Stimulated activated naive CD4-positive, alpha-beta T cell treated with Interleukin-2 at 50 U/mL for 16 hours (primary cell): ENCODE data around the gene CCL11.

Experiments
- DNase-seq: peaks from one replicate; lab custom pipeline; 2025; lab: John Stamatoyannopoulos, UW

Gene CCL11

DNA sequence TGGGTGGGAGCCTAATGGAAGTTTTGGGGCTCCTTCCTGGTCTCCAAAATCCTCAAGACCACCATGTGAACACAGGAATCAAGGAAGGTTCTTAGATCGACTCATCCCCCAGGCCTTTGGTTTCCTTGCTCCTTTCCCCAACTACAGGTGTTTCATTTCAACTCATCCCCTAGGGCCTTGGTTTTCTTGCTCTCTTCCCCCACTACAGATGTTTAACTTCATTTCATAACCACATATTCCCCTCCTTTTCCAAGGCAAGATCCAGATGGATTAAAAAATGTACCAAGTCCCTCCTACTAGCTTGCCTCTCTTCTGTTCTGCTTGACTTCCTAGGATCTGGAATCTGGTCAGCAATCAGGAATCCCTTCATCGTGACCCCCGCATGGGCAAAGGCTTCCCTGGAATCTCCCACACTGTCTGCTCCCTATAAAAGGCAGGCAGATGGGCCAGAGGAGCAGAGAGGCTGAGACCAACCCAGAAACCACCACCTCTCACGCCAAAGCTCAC lies at the start of gene CCL11:
Gene CCL11 (plus strand): TSS at position 457 of the 507 bp plus-strand sequence. CDS start 67 bp downstream, outside the sequence.
- DNase-seq = no peak

DNA sequence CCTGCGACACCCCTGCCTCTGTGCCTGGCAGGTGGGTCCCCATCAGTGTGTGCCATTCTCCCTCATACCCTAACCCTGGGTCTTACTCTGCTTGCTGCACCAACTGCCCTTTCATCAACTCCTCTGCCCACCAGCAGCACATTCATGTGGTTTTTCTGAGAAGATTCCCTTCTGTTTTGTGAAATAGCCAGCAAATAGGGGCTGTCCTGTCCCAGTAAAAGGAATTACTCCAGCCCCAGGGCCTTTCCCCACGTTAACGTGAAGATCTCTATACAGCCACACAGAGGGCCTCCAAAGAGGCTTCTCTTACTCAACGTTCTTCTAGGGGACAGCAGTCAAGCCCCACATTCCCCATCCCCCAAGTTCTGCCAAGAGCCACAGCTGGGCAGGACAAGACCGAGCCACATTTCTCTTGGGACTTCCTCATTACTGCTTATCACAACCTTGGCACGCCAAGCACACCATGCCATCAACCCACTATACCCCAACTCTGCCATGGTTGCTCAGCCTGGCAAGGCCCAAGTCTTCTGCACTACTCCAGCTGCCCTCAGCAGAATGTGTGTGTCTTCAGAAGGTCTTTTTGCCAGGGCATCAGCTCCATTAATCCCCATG lies 49.2 kb upstream of the CCL11 start:
- no peak for DNase-seq

DNA sequence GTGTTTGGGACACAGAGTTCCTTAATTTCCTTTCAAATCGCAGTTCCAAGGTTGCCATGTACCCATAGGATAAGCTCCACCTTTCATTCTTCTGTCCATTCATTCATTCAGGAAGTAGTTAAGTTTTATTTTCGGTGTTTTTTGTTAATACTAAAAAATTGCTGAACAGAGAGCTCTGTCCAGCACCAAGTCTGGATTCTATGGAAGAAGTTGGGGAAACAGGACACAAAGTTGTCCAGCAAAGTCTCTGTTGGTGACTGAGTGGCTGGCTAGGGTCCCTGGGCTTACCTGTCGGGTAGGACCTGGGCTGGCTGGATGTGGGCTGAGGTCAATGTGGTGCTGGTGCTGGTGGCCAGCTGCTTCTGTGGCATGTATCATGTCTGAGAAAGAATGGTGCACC lies 48.1 kb upstream of the CCL11 start:
- DNase-seq = no peak

DNA sequence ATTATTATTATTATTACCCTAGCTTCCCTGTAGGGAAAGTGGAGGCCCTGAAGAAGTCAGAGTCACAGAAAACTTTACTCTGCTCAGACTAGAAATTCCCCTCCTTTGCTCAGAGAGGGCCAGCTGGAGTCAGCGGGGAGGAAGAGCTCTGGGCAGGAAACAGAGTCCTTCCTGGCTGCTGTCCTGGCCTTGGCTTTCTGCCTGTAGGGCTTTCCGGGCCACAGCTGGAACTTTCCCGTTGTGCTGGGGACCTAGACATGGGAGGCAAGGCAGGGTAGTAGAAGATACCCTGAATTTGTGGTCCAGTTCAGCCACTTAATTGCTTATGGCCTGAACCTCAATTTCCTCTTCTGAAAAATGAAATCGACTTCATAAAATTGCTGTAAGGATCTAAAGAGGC lies 44.5 kb upstream of the CCL11 start:
- DNase-seq = no peak

DNA sequence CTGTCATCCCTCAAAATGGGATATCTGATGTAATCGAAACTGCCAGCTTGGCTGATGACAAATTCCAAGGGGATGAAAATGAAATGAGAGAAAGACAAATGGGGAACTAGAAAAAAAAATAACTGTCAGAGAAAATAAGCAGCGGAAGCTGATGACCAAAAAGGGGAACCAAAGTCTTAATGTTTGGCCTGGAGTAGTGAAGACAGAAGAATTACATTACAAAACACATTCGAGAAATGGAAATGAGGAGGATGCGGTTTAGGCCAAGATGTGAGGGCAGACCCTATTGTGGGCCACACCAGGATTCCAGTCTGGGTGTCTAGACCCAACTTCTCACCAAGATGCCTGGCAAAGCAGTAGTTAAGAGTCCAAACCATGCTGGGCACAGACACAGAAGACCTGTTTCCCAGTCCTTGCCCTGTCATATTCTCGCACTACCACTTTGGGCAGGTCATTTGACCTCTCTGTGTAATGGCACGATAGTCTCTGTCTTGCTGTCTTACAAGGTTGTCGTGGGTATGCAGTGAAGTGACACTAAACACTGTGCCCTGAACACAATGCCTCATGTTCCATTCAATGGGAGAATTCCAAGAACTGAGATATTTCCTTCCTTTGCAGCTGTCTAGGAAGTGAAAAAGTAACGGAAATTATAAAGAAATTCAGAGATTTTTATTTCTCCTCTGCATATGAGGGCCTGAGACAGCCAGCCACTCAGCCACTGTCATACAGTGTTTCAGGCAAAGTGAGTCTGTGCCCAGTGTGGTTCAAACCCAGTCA lies 42.8 kb upstream of the CCL11 start:
- no peak for DNase-seq

DNA sequence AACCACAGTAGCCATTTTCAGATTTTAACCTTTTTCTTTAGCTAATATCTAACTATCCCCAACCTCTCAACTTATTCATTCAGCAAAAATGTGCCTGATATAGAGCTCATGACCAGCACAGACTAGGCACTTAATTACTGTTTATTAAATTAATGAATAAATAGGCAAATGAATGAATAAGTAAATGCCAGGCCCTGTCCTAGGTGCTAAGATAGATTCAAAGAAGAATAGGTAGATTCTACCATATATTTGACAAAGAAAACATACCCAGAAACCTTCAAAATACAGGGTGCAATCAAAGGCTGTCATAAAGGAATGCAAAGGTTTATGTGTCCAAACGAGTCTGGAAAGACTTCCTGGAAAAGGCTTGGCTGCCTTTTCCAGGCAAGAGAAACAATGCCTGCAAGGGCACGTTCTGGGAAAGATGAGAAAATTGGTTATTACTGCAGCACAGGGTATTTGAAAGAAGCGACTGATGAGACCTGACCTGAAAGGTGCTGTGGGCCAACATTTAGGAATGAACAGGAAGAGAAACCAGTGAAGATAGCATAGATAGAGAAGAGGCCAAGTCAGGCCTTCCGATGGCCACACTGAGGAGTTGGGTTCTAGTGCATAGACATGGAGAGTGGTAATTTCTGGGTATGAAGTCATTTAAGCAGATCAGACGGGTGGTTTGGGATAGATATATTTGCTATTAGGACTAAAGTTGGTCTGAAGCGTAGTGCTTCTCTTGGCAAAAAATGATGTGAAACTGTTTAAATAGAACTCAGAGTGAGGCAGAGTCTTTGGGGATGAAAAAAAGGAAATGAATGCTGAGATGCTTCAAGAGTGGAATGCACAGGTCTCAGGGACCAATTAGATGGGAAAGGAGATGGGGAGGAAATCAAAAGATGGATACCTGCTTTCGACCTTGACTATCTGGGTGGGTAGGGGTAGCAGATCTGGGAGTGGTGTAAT lies 41.9 kb upstream of the CCL11 start:
- DNase-seq = no peak

DNA sequence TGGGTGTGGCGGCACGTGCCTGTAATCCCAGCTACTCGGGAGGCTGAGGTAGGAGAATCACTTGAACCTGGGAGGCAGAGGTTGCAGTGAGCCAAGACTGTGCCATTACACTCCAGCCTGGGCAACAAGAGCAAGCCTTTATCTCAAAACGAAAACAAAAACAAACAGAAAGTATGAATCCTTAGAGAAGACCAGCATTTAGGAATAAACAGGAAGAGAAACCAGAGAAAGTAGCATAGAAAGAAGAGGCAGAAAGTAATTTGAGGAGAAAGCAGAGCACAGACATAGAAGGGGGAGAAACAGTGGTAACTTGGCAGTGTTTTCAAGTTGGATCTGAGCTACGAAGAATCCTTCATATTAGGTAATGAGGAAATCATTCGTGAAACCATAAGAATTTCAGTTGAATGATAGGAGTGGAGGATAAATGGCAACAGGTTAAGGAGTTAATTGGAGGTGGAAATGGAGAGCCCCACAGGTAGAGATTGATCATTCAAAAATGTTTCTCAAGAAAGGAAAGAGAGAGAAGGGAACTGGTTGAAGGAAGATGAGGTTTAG lies 40.1 kb upstream of the CCL11 start:
- DNase-seq = no peak

DNA sequence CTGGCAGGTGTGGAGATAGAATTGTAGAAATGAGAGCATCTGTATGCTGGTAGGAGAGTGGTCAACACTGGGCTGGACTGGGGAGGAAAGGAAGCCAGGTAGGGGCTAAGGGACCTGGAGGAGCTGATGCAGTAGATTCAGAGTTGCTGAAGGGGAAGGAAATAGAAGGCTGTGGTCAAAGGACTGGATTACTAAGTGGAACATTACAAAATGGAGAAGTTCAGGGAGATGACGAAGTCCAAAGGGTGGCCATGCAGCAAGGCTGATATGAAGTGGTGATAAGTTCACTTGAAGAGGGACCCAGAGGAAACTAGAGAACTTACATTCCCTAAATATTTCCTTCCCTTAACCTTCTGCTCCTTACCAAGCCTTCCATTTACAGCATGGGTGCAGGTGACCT lies 39.1 kb upstream of the CCL11 start:
- no peak for DNase-seq

DNA sequence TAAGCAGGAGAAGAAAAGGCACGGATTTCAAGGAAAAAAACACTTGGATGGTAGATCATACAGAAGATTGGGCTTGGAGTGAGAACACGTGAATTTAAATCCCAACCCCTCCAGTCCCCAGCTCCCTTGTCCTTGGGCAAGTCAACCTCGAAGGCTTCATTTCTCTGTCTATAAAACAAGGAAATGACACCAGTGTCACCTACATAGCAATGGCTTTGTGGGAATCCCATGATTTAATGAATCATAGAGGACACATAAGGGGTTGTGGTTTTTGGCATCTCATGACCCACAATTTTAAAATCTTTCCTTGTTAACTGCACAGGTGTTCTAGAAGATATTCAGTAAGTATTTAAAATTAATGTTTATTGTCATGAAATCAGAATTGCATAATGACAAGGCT lies 38.7 kb upstream of the CCL11 start:
- no peak for DNase-seq

DNA sequence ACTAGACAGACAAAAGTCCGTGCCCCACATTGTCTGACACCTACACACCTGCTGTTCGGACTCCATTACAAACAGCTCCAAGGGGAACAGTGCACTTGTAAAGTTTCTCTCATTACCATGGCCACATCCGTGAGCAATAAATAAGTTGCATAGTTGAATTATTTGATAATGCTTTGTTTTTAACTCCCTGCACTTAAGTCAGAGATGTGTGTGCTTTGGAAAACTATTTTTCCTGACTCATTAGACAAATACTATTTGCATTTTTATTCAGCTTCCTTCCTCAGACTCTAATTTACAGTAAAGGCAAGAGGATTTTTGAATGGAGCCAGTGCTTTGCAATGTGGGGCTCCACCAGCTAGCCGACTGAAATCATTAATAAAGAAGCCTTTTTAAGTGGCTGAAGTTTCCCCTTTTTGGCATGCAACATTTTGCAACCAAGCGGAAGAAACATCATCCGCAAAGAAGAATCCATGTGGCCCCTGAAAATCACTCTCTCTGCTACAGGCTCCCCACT lies 37.0 kb upstream of the CCL11 start:
- no peak for DNase-seq

DNA sequence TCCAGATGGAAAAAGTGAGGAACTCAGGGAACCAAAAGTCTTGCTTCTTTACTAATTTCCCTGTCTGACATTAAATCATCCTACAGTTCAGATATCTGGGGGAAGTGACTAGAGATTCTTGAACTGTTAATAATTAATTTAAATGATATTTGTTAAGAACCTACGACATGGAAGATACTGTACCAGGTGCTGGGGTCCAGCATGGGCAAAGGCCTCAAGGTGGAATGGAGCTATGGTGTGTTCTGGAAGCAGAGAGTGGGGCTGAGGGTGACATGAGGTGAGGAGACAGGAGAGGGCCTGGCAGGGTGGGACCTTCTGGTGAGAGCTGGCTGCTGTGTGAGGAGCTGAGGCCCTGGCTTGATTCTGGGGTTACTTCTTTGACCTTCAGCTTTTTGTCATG lies 36.5 kb upstream of the CCL11 start:
- no peak for DNase-seq

DNA sequence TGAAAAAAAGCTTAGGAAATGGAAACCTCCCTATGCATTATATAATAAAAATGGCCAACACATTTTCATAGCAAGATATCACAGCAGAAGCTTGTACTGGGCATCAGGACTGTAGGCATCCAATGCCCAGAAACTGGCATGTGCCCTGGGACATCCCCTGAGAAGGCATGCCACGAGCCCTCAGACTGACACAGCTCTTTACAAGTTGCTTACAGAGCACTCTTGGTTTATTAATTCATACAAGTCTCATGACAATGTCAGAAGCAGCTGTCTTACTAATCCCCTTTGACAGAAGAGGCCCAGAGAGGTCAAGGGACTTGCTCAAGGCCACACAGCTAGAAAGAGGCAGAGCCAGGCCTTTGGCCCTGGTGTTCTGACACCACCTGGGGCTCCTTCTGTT lies 36.1 kb upstream of the CCL11 start:
- no peak for DNase-seq

DNA sequence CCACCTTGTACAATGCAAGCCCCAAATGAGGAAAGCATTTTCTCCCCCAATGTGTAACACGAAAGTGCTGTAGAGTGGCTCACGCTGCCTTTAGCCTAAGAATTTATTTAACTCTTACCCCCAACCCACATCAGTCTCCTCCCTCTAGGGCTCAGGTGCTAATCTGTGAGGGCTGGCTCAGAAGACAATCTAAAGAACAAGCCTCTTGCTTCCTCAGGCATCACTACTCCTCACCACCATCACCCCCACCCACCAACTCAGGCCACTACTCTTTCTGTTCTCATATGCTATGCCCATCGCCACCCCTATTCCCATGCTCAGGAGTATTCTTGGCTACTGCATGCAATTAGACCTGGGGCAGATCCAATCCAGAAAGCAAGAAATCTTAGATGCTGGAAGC lies 34.4 kb upstream of the CCL11 start:
- DNase-seq = no peak

DNA sequence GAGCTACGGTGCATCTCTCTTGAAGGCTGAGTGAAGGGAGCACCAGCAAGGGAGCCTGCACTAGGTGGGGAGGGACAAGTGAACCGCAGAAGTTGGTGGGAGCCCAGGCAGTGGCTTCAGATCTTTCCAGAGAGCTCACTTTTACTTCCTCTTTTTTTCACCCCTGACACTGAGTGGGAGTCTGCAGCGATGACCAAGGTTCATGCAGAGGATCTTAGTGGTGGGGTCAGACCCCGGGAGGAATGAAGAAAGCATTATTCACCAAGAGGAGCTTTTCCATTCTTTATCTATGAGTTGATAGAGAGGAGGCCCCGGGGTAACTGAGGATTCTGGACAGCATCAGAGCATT lies 33.5 kb upstream of the CCL11 start:
- DNase-seq = no peak

DNA sequence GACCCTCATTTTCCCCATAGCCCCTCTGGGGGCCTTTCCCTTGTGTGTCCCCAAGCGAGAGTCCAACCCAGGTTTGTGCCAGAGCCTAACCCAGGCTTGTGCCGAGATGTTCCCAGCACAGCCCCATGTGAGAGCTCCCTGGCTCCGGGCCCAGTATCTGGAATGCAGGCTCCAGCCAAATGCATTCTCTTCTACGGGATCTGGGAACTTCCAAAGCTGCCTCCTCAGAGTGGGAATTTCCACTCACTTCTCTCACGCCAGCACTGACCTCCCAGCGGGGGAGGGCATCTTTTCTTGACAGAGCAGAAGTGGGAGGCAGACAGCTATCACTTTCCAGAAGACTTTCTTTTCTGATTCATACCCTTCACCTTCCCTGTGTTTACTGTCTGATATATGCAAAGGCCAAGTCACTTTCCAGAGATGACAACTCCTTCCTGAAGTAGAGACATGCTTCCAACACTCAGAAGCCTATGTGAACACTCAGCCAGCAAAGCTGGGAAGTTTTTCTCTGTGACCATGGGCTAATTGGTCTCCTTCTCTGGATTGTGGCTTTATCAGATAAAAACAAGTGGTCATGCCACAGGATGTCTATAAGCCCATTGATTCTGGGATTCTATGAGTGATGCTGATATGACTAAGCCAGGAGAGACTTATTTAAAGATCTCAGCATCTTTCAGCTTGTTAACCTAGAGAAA lies 33.0 kb upstream of the CCL11 start:
- no peak for DNase-seq

DNA sequence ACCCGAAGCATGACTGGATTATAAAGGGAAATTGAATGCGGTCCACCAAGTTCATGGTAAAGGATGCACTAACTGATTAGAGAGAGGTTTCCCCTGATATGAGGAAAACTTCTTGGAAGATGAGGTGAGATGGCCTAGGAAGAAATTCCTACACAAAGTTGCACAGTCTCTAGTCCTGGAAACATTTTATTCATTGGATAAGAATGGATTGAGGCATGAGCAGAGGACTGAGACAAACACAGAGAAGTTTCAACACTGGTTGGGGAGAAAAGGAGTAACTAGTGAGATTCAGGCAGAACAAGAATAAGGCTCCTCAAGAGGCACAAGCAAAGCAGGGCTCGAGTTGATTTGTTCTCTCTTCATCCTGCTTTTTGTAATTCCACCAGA lies 32.4 kb upstream of the CCL11 start:
- DNase-seq = no peak

DNA sequence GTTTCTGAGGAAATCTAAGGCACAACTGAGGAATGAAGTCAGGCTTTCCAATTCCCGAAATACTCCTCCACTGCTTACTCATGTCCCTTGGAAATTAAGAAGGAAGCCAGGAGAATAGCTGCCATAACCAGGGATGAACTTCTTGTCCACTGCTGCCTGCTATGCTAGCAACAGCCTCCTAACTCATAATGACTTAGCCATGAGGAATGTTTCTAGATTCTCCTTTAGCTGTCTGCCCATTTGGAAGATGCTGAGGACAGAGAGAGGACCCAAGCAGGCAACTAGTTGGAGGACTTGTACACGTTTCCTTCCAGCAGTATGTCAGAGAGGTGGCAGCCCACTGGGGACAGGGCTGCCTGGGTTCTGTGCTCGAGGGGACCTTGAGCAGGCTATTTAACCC lies 31.4 kb upstream of the CCL11 start:
- no peak for DNase-seq

DNA sequence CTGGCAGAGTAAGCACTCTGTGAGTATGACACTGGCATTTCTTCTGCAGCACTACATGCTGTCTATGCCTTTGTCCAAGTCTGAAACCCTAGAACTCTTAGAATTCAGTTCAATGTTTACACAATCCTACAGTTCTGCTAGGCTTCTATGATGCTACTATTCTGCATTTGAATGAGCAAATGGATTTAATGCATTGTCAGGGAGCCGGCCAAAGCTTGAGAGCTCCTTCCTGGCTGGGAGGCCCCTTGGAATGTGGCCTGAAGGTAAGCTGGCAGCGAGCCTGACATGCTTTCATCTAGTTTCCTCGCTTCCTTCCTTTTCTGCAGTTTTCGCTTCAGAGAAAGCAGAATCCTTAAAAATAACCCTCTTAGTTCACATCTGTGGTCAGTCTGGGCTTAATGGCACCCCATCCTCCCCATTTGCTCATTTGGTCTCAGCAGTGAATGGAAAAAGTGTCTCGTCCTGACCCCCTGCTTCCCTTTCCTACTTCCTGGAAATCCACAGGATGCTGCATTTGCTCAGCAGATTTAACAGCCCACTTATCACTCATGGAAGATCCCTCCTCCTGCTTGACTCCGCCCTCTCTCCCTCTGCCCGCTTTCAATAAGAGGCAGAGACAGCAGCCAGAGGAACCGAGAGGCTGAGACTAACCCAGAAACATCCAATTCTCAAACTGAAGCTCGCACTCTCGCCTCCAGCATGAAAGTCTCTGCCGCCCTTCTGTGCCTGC lies 30.7 kb upstream of the CCL11 start, which contains the start of gene CCL2:
Gene CCL2 (plus strand): TSS at position 635 of the 730 bp plus-strand sequence. CDS start 65 bp downstream, at position 700.
- DNase-seq = no peak

DNA sequence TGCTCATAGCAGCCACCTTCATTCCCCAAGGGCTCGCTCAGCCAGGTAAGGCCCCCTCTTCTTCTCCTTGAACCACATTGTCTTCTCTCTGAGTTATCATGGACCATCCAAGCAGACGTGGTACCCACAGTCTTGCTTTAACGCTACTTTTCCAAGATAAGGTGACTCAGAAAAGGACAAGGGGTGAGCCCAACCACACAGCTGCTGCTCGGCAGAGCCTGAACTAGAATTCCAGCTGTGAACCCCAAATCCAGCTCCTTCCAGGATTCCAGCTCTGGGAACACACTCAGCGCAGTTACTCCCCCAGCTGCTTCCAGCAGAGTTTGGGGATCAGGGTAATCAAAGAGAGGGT lies 30.2 kb upstream of the CCL11 start:
- DNase-seq = no peak

DNA sequence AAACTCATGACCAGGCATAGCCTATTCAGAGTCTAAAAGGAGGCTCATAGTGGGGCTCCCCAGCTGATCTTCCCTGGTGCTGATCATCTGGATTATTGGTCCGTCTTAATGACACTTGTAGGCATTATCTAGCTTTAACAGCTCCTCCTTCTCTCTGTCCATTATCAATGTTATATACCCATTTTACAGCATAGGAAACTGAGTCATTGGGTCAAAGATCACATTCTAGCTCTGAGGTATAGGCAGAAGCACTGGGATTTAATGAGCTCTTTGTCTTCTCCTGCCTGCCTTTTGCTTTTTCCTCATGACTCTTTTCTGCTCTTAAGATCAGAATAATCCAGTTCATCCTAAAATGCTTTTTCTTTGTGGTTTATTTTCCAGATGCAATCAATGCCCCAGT lies 29.7 kb upstream of the CCL11 start:
- DNase-seq = no peak
